ENCODE data around the gene LBX2.

DNA sequence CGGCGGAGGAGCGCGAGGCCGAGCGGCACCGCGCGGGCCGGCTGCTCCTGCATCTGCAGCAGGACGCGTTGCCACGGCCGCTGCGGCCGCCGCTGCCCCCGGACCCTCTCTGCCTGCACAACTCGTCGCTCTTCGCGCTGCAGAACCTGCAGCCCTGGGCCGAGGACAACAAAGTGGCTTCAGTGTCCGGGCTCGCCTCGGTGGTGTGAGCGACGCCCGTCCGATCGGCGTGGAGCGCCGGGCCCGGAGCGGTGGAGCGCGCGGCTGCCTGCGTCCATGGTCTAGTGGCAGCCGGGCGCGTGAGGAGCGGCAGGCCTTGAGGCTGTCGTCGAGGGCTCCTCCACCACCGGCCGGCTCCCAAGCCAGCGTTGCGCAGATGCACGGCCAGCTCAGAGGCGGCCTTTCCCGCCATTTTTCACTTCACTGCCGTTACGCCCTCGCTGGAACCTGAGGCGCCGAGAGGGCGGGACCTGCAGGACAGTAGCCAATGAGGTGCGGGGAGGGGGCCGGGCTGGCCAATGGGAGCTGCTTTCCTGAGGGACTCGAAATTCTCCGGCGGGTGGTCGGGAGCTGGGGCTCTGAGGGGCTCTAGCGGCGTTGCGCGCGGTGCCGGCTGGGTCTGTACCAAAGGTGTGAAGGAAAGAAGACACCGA lies 16.7 kb upstream of the LBX2 start:
- no peak for TF ChIP-seq CHD1 (IDR thresholded peaks at IDR 0.05; ENCODE audit: low read depth, low read length)
- TF ChIP-seq, protein P1, sequence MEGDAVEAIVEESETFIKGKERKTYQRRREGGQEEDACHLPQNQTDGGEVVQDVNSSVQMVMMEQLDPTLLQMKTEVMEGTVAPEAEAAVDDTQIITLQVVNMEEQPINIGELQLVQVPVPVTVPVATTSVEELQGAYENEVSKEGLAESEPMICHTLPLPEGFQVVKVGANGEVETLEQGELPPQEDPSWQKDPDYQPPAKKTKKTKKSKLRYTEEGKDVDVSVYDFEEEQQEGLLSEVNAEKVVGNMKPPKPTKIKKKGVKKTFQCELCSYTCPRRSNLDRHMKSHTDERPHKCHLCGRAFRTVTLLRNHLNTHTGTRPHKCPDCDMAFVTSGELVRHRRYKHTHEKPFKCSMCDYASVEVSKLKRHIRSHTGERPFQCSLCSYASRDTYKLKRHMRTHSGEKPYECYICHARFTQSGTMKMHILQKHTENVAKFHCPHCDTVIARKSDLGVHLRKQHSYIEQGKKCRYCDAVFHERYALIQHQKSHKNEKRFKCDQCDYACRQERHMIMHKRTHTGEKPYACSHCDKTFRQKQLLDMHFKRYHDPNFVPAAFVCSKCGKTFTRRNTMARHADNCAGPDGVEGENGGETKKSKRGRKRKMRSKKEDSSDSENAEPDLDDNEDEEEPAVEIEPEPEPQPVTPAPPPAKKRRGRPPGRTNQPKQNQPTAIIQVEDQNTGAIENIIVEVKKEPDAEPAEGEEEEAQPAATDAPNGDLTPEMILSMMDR (conservative IDR thresholded peaks at IDR 0.05; ENCODE audit: low read depth, low read length) = no peak
- TF ChIP-seq, protein P2, sequence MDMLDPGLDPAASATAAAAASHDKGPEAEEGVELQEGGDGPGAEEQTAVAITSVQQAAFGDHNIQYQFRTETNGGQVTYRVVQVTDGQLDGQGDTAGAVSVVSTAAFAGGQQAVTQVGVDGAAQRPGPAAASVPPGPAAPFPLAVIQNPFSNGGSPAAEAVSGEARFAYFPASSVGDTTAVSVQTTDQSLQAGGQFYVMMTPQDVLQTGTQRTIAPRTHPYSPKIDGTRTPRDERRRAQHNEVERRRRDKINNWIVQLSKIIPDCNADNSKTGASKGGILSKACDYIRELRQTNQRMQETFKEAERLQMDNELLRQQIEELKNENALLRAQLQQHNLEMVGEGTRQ (IDR thresholded peaks at IDR 0.05; ENCODE audit: low read depth, low read length) = no peak
- TF ChIP-seq RAD21 (IDR thresholded peaks at IDR 0.05; ENCODE audit: low read length) = no peak
